ENCODE data around the gene IGSF3.
"Not testable (repeated sequence)": the region's sequence is repeated elsewhere in the genome, so short reads cannot be mapped to it uniquely, and the experiment has no call there.

IGSF3 gene

GRCh38 chr1:116580446-116581322, 86.8 kb downstream of the IGSF3 start:
- no peak for DNase-seq (ENCODE audit: low read depth in 1 of 2, low spot score in 1 of 2)

GRCh38 chr1:116579259-116579875, 88.2 kb downstream of the IGSF3 start:
- no peak for DNase-seq (ENCODE audit: low read depth in 1 of 2, low spot score in 1 of 2)

- no peak for DNase-seq (ENCODE audit: low read depth in 1 of 2, low spot score in 1 of 2)
Observed at GRCh38 chr1:116578581-116578980, 89.0 kb downstream of the IGSF3 start.

- DNase-seq (ENCODE audit: low read depth in 1 of 2, low spot score in 1 of 2), result no peak
Observed at GRCh38 chr1:116577759-116578314, 89.7 kb downstream of the IGSF3 start.

- peak in 1 of 2 donors; percentile 27 for DNase-seq (ENCODE audit: low read depth in 1 of 2, low spot score in 1 of 2)
Observed at GRCh38 chr1:116574581-116575291, 92.8 kb downstream of the IGSF3 start.

GRCh38 chr1:116573431-116574095, 94.0 kb downstream of the IGSF3 start:
- no peak for DNase-seq (ENCODE audit: low read depth in 1 of 2, low spot score in 1 of 2)

GRCh38 chr1:116572771-116573430, 94.6 kb downstream of the IGSF3 start:
- no peak for DNase-seq (ENCODE audit: low read depth in 1 of 2, low spot score in 1 of 2)

GRCh38 chr1:116572099-116572498, 95.4 kb downstream of the IGSF3 start:
- no peak for DNase-seq (ENCODE audit: low read depth in 1 of 2, low spot score in 1 of 2)

- no peak for DNase-seq (ENCODE audit: low read depth in 1 of 2, low spot score in 1 of 2)
Observed at GRCh38 chr1:116571215-116571919, 96.2 kb downstream of the IGSF3 start.

- peak; percentile 69 to 72 for DNase-seq (ENCODE audit: low read depth in 1 of 2, low spot score in 1 of 2)
Observed at GRCh38 chr1:116570358-116571214, 96.9 kb downstream of the IGSF3 start, which contains the start of gene CD58. Gene CD58 (minus strand): TSS chr1:116571026. CDS start chr1:116570972, 54 bp downstream.

GRCh38 chr1:116569776-116570357, 97.7 kb downstream of the IGSF3 start:
- DNase-seq (ENCODE audit: low read depth in 1 of 2, low spot score in 1 of 2), result peak; percentile 21 to 29

GRCh38 chr1:116569381-116569670, 98.2 kb downstream of the IGSF3 start:
- no peak for DNase-seq (ENCODE audit: low read depth in 1 of 2, low spot score in 1 of 2)

GRCh38 chr1:116568662-116569380, 98.7 kb downstream of the IGSF3 start:
- DNase-seq (ENCODE audit: low read depth in 1 of 2, low spot score in 1 of 2), result no peak

- DNase-seq (ENCODE audit: low read depth in 1 of 2, low spot score in 1 of 2), result no peak
Observed at GRCh38 chr1:116567790-116568661, 99.5 kb downstream of the IGSF3 start.

GRCh38 chr1:116565222-116565621, 102.3 kb downstream of the IGSF3 start:
- no peak for DNase-seq (ENCODE audit: low read depth in 1 of 2, low spot score in 1 of 2)

- no peak for DNase-seq (ENCODE audit: low read depth in 1 of 2, low spot score in 1 of 2)
Observed at GRCh38 chr1:116564426-116564825, 103.1 kb downstream of the IGSF3 start.

- DNase-seq (ENCODE audit: low read depth in 1 of 2, low spot score in 1 of 2), result not testable (repeated sequence)
Observed at GRCh38 chr1:116562465-116562864, 105.1 kb downstream of the IGSF3 start.

Data from stimulated activated CD4-positive, alpha-beta T cell treated with anti-CD3 and anti-CD28 coated beads, Interleukin-15, amount 100 ng/mL, for 1 hour (primary cell).